Measurements from ENCODE around the gene MADCAM1.

GRCh38 chr19:512547-513365, 16.5 kb downstream of the MADCAM1 start:
- TF ChIP-seq EZH2 (IDR thresholded peaks at IDR 0.05; ENCODE audit: borderline replicate concordance, insufficient read depth, low read depth, low read length, poor library complexity, severe bottlenecking) = no peak
- TF ChIP-seq CTCF (IDR thresholded peaks at IDR 0.05) = no peak

Data from B cell (primary cell).